Suppressor macrophage treated with lipopolysaccharide for 1 hour (primary cell): ENCODE results near the gene COX18.
A peak's percentile ranks its signal among the peaks of the same experiment; 100 is the strongest.

Source experiments
- DNase-seq, 3 donors: peaks; one replicate each; pipeline ENCODE4 v3.0.0-alpha.2; 2020 to 2022

The COX18 gene

DNA sequence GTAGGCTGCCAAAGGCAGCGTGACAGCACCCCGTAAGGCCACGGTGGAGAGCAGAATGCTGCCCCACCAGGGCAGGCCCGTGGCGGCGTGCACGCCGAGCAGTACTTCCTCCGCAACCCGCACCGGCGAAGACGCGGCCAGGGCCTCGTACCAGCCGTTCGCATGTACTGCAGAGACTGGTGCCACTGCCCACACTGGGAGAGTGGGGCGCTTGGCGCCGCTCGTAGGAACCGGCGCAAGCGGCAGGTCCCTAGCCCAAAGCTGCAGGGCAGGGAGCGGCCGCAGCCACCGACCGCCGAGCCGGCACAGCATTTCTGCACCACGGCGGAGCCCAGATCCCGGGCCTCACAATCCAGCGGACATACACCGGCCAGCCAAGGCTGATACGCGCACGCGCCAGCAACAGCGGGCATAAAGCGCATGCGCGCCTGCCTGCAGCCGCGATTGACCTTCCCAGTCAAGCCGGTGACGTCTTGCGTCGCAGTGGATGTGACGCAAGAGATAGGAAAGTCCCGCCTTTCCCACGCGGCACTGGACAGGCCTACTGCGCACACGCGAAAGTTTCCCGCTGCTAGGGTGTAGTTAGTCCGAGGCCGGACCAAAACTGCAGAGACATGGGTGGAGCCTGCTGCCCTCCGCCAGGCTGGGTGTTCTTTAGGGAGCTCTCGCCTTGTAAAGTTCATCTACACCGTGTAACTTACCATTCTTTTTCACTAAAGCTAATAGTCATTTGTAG is at the start of gene COX18:
TSS of gene COX18 (minus strand) at position 379 of the 736 bp plus-strand sequence. CDS start at position 312, 67 bp downstream.
- DNase-seq: peak; percentile 99 to 100 (median 99)

DNA sequence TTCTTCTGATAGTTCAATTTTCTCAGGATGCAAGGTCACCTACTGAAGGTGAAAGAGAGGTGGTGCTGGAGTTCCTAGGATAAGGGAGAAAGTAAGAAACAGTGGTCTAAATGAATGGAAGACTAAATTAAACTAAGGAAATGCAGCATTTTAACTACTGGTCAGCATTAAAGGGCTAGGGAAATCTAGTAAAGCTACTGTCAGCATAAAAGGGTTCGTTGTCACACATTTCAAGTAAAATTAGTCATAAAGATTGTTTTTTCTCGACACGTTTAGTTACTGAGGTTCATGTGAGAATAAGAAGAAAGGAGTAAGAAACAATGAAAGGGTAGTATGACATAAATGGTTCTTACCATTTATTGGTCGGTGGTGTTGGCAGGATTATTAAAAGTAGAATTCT is 40.0 kb upstream of the COX18 start:
- DNase-seq: no peak

DNA sequence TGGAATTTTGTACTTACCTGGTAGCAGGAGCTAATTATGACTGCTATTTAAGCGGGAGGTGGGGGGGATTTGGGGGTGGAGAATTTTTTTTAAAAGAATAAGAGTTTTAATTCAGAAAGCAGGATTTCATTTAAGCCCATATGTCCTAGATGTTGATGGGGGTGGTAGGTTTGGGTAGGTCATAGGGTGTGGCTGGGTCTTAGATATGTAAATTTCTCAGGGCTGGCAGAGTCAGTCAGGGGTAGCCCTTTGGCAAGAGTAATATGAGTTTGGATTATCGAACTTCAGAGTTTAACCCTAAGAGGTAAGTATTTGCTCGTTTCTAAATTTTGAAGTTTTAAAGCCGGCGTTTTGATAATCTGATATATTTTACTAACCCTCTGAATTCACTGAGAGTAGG is 35.2 kb upstream of the COX18 start:
- DNase-seq: no peak

DNA sequence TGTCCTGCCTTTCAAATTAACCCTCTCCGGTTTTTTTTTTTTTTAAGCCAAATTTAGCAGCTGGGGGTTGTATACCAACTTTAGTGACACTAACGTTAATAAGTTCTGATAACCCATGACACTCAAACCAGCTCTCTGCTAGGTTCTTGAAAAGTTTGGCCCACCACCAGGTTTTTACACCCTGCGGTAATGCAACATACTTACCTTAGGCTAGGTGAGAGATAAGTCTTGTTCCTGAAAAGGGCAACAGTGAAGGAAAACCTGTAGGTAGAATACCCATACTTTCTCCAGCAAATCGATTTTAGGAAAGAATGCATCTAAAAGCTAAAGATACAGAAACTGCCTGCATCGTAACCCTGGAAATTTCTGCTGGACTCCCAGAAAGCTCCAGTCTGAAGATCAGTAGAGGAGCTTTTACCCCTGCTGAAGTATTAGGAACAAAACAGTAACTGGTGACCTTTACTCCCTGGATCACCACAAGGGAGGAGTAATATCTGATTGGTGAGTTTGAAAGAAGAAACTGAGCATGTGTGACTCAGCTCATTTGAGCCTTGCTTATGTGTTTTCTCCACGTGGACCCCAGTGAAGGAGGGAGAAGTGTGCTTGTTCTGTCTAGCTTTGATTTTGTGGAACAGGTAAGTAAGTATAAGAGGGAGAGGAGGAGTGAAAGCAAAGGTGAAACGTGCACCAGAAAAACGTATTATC is 34.4 kb upstream of the COX18 start:
- no peak for DNase-seq

DNA sequence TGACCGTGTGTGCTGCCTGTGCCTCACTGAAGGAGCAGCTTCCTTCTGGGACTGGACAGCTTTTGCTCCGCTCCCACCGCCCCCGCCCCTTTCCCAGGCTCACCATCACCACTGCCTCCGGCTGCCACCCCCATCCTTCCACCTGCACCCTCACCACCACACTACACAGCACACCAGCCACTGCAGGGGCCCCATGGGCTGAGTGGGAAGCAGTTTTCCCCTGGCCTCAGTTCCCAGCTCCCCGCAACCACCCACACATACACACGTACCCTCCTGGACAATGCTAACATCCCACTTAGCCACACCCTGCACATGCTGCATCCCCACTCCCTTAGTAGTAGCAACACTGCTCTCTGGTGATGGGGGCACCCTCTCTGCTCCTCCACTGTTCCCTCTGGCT is 29.6 kb upstream of the COX18 start:
- no peak for DNase-seq

DNA sequence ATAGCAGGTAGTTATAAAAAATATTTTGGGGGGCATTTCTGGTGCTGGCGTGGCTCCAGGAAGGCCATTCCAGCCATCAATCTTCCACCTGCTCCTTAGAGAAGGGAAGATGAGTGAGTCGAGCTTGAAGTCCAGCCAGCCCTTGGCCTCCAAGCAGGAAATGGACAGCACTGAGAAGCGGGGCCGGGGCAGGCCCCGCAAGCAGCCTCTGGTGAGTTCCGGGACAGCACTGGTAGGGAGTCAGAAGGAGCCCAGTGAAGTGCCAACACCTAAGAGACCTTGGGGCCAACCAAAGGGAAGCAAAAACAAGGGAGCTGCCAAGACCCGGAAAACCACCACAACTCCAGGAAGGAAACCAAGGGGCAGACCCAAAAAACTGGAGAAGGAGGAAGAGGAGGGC is 29.2 kb upstream of the COX18 start:
- no peak for DNase-seq

DNA sequence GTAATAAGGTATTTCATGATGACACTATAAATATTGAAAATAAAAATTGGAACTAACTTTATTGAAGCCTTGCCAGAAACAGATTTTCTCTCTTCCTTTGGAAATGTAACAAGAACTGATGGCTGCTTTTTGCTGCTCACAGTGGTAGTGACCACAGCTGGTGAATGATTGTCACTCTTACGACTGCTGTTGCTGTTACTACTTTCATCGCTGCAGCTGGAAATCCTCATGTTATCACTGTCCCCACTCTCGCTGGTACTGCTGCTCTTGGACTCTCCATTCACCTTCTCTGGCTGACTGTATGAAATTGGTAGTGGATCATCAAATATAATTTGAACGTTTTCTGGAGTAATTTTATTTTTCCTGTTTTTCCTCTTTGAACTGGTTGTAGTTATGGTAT is 28.5 kb upstream of the COX18 start:
- DNase-seq: no peak

GRCh38 chr4:73092868-73093267 is 23.4 kb upstream of the COX18 start:
- DNase-seq: no peak

- DNase-seq: no peak
These were observed 21.2 kb upstream of the COX18 start for GRCh38 chr4:73090738-73091137.

GRCh38 chr4:73087871-73088270 is 18.4 kb upstream of the COX18 start:
- no peak for DNase-seq

DNA sequence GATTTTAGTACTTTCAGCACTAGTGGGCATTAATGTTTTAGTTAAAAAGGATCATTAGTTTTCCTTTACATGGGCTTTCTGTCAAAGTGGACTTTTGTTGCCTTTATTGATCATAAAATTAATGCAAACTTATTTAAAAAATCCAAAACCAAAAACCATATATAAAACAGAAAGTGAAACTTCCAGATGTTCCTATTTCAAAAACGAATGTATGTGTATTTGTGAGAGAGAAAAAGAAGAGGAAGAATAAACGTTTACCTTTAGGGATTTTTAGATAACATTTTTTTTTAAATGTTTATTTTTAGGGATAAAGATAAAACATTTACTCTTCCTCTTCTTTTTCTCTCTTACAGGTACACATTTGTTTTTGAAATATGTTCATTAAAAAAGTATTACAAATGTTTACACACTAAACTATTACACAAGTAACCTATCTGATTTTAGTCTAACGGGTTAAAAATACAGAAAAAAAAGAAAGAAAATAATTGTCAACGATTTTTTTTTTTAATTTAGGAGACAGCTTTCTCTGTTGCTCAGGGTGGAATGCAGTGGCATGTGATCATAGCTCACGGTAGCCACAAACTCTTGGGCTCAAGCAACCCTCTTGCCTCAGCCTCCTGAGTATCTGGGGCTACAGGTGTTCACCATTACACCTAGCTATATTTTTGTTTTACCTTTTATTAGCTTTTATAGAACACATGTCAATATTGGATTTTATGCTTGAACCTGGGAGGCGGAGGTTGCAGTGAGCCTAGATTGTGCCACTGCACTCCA is 16.8 kb upstream of the COX18 start:
- DNase-seq: peak in 2 of 3 donors; percentile 26 to 28

- DNase-seq: peak; percentile 10 to 29 (median 22)
These were observed 11.3 kb upstream of the COX18 start for GRCh38 chr4:73080789-73081188.

- no peak for DNase-seq
These were observed 6.3 kb upstream of the COX18 start for GRCh38 chr4:73075832-73076231.

DNA sequence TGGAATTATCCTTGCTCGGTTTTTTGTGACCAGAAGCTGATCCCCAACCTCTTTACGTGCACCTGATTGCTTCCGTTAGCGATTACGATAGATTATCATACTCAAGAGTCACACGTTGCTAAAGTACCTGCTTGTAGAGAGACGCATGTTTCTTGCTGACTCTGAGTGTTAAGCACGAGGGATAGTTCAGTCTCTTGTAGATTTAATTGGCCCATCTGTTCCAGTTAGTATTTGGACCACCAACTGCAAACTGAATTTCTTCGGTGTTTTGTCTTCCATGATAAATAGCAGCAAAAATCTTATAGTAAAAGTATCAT is 516 bp upstream of the COX18 start:
- no peak for DNase-seq

- peak; percentile 51 to 75 (median 65) for DNase-seq
These were observed 802 bp downstream of the COX18 start for GRCh38 chr4:73068491-73069337.

DNA sequence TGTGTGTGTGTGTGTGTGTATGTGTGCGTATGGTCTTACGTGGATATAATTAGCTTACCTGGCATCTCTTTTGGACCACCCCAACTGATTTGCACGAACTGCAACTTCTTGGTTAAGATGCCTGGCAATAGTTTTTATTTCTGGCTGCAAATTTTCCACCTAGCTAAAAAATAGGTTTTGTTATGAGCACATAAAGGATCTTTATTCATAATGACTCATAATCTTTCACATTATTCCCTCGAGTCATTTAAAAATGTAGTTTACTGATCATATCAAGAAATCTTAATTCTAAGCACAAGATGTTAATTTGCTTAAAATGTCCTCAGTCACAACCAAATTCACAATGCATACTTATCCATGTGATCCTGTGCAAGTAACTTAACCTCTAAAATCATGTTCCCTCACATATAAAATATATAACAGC is 1.5 kb downstream of the COX18 start:
- DNase-seq: peak; percentile 9 to 52 (median 51)

- DNase-seq: no peak
These were observed 2.6 kb downstream of the COX18 start for GRCh38 chr4:73066928-73067327.

- no peak for DNase-seq
These were observed 3.1 kb downstream of the COX18 start for GRCh38 chr4:73066445-73066844.

DNA sequence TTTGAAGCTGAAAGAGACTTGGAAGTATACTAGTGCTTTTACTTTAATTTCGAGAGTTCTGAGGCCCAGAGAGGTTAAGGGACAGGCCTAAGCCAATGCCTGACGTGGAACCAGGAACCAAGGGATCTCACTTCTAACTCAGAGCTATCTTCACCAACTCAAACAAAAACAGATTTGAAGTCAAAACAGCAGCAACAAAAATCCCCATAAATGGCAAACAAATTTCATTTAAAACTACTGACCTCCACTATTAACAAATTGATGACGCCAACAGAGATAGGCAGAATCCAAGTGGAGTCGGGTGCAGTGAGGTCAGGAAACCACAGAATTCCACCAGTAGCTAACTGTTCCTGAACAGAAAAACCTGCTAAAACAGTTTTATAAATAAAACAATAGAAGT is 5.0 kb downstream of the COX18 start:
- DNase-seq: no peak

- no peak for DNase-seq
These were observed 14.1 kb downstream of the COX18 start for GRCh38 chr4:73055241-73055897.

- DNase-seq: no peak
These were observed 15.5 kb downstream of the COX18 start for GRCh38 chr4:73053974-73054480.

DNA sequence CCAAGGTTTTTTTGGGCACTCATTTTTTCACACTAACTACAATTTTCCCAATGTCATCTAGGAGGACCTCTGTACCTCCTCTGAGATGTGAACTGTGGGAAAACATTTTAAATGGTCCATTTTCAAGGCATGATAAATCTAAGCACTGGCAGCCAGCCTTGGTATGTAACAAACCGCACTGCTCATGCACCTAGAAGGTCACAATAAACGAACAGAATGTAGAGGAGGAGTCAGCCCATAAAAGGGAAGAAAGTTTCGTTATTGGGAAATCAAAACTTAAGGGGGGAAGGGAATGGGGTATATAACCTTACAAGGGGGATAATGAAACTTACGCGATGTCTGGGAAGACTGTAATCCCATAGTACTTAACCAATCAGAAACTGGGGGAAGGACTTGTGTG is 16.4 kb downstream of the COX18 start:
- DNase-seq: no peak
